Measurements from ENCODE around the gene NFKBIE. TPM values are rescaled to one million over a fixed set of nuclear protein-coding genes. Genes with fewer than 3 reads are reported as not detected.

Gene NFKBIE
- total RNA-seq, 6 experiments from 2014 or later = 2.5 to 30.2 (median 10.8) TPM

- Histone ChIP-seq H3K27me3 (no peaks in the 10 kb centered on the region), H3K27ac (no peak overlapping the region), H3K4me1 (peaks cover 0 to 45% (median 0%) of the 10 kb centered on the region in 4 donors), H3K9me3 (no peaks in the 10 kb centered on the region), H3K36me3 (peaks cover 14 to 69% (median 49%) of the 10 kb centered on the region in 4 donors), H3K4me3 (no peak overlapping the region)
- DNase-seq = peak in 2 of 3 donors; percentile 32 to 52
- TF ChIP-seq POLR2A (IDR thresholded peaks at IDR 0.05) = no peak
- peak; percentile 33 to 49 (median 42) for TF ChIP-seq CTCF (IDR thresholded peaks at IDR 0.05)
- intact Hi-C loops (cut with DNase I) = no loop called here
- ATAC-seq = peak in 2 of 4 donors; percentile 7 to 17
- WGBS (ENCODE audit: insufficient coverage, low coverage, low lambda C conversion rate, missing lambda C conversion rate) = 23% methylated on average over 4 of the region's 10 CpGs
These were observed 11.8 kb downstream of the NFKBIE start for GRCh38 chr6:44253307-44254101.

- intact Hi-C loops (cut with DNase I) = no loop called here
- Histone ChIP-seq H3K27ac (no peak overlapping the region), H3K36me3 (peaks cover 14 to 70% (median 49%) of the 10 kb centered on the region in 4 donors), H3K27me3 (no peaks in the 10 kb centered on the region), H3K9me3 (no peaks in the 10 kb centered on the region), H3K4me1 (peaks cover 0 to 46% (median 0%) of the 10 kb centered on the region in 4 donors), H3K4me3 (no peak overlapping the region)
- TF ChIP-seq POLR2A (IDR thresholded peaks at IDR 0.05) (no peak), CTCF (IDR thresholded peaks at IDR 0.05) (no peak)
- WGBS (ENCODE audit: insufficient coverage, low coverage, low lambda C conversion rate, missing lambda C conversion rate) = 76% methylated on average over 10 of the region's 14 CpGs
- DNase-seq (peak in 1 of 3 donors; percentile 19), ATAC-seq (no peak)
These were observed 13.5 kb downstream of the NFKBIE start for GRCh38 chr6:44251576-44252524.

GRCh38 chr6:44250718-44251123 is 14.6 kb downstream of the NFKBIE start:
- Histone ChIP-seq H3K36me3 (peaks cover 14 to 70% (median 49%) of the 10 kb centered on the region in 4 donors), H3K9me3 (no peaks in the 10 kb centered on the region), H3K4me1 (peaks cover 0 to 40% (median under 1%) of the 10 kb centered on the region in 4 donors), H3K27ac (peak overlapping the region in 2 of 3 donors; percentile 19 to 24), H3K4me3 (no peak overlapping the region), H3K27me3 (no peaks in the 10 kb centered on the region)
- TF ChIP-seq POLR2A (IDR thresholded peaks at IDR 0.05) = no peak
- no peak for TF ChIP-seq CTCF (IDR thresholded peaks at IDR 0.05)
- ATAC-seq (no peak), DNase-seq (no peak)
- 54% methylated on average over 2 of the region's 3 CpGs for WGBS (ENCODE audit: insufficient coverage, low coverage, low lambda C conversion rate, missing lambda C conversion rate)
- intact Hi-C loops (cut with DNase I) = no loop called here

- no peak for TF ChIP-seq POLR2A (IDR thresholded peaks at IDR 0.05)
- no peak for TF ChIP-seq CTCF (IDR thresholded peaks at IDR 0.05)
- DNase-seq = no peak
- WGBS (ENCODE audit: insufficient coverage, low coverage, low lambda C conversion rate, missing lambda C conversion rate) = 62% methylated on average over 5 of the region's 6 CpGs
These were observed 15.2 kb downstream of the NFKBIE start for GRCh38 chr6:44250067-44250717.

More at GRCh38 chr6:44250067-44250717, 15.2 kb downstream of the NFKBIE start:
- H3K9me3 ChIP-seq = no peaks in the 10 kb centered on the region
- H3K27ac ChIP-seq = peak overlapping the region in 2 of 3 donors; percentile 19 to 100
- no peak for ATAC-seq
- H3K36me3 ChIP-seq = peaks cover 14 to 69% (median 49%) of the 10 kb centered on the region in 4 donors
- no peaks in the 10 kb centered on the region for H3K27me3 ChIP-seq
- H3K4me3 ChIP-seq = no peak overlapping the region
- intact Hi-C loops (cut with DNase I) = no loop called here
- H3K4me1 ChIP-seq = peaks cover 0 to 45% (median 2%) of the 10 kb centered on the region in 4 donors

All from right lobe of liver (tissue), 6 donors.